OCI-LY7 (cell line): ENCODE results near the gene PARD3B. TPM values are rescaled to one million over a fixed set of nuclear protein-coding genes. Genes with fewer than 3 reads are reported as not detected.

Experiments
- BruUV-seq: library from RNA; stranded (reverse); fragments of 400-500 nt; replicated peaks from 2 replicates; lab custom pipeline; 2021; lab: Mats Ljungman, UMichigan
- CTCF ChIA-PET: fragments of 300-600 bp; sonication (Branson Sonifier 250); formaldehyde crosslinking; loops from one replicate; lab custom pipeline; 2022; ENCODE audit warnings: antibody characterized with exemption; ENCODE audit not compliant: unreplicated experiment; lab: Charles Lee
- POLR2A ChIA-PET: fragments of 300-600 bp; sonication (Branson Sonifier 250); formaldehyde crosslinking; loops from one replicate; lab custom pipeline; 2022; ENCODE audit warnings: antibody characterized with exemption; lab: Charles Lee
- DNase-seq: peaks from one replicate; pipeline ENCODE4 v3.0.0-alpha.2; 2015; ENCODE audit warnings: low spot score
- H2AFZ ChIP-seq: fragments of 200-600 bp; sonication (generic), shearing (Covaris generic); 2 replicates; pipeline ENCODE4 v1.6.1; 2014; ENCODE audit warnings: mild to moderate bottlenecking, antibody characterized with exemption, low read length, moderate library complexity
- H3K27ac ChIP-seq: fragments of 200-600 bp; sonication (generic); 2 replicates; pipeline ENCODE4 v1.5.1; 2014; ENCODE audit warnings: mixed run types, low read depth, mild to moderate bottlenecking, moderate library complexity, low read length, inconsistent platforms; ENCODE audit not compliant: poor library complexity, severe bottlenecking
- H3K36me3 ChIP-seq: fragments of 200-600 bp; sonication (generic); 2 replicates; pipeline ENCODE4 v1.6.1; 2014; ENCODE audit warnings: mild to moderate bottlenecking, antibody characterized with exemption, low read length, moderate library complexity, mixed read lengths; ENCODE audit not compliant: insufficient read depth
- H3K4me1 ChIP-seq: fragments of 200-600 bp; sonication (generic); 2 replicates; pipeline ENCODE4 v1.5.1; 2014; ENCODE audit warnings: mild to moderate bottlenecking, low read length; ENCODE audit not compliant: insufficient read depth, poor library complexity, severe bottlenecking
- H3K4me2 ChIP-seq: fragments of 200-600 bp; sonication (generic); 2 replicates; pipeline ENCODE4 v1.6.1; 2014; ENCODE audit warnings: mild to moderate bottlenecking, low read length
- H3K4me3 ChIP-seq: fragments of 200-600 bp; sonication (generic); 2 replicates; pipeline ENCODE4 v1.5.1; 2014; ENCODE audit warnings: mild to moderate bottlenecking, low read depth, low read length; ENCODE audit not compliant: poor library complexity, severe bottlenecking
- H3K79me2 ChIP-seq: fragments of 200-600 bp; sonication (generic); 2 replicates; pipeline ENCODE4 v1.6.1; 2016; ENCODE audit warnings: low read depth, mild to moderate bottlenecking, low read length, moderate library complexity, mixed read lengths; ENCODE audit not compliant: insufficient read depth
- H3K9me2 ChIP-seq: fragments of 200-600 bp; sonication (generic); 2 replicates; pipeline ENCODE4 v1.6.1; 2016; ENCODE audit warnings: mild to moderate bottlenecking, low read length, mixed read lengths; ENCODE audit not compliant: insufficient read depth
- H3K9me3 ChIP-seq: fragments of 200-600 bp; sonication (generic); 2 replicates; pipeline ENCODE4 v1.6.1; 2014; ENCODE audit warnings: mild to moderate bottlenecking, mixed run types, low read length, mixed read lengths
- H4K20me1 ChIP-seq: fragments of 200-600 bp; sonication (generic); 2 replicates; pipeline ENCODE4 v1.6.1; 2014; ENCODE audit warnings: mild to moderate bottlenecking, antibody characterized with exemption, low read length, moderate library complexity, mixed read lengths; ENCODE audit not compliant: insufficient read depth
- EZH2phosphoT487 ChIP-seq: fragments of 200-600 bp; sonication (generic); IDR thresholded peaks from 2 replicates; pipeline ENCODE4 v1.6.1; 2018; ENCODE audit warnings: low read depth, borderline replicate concordance, mild to moderate bottlenecking, mixed run types, antibody characterized with exemption, low read length, moderate library complexity, mixed read lengths
- intact Hi-C: fragments of 100-400 bp; cut with micrococcal nuclease; formaldehyde crosslinking; loops from one replicate; pipeline ENCODE4 v1.10.0; 2022; ENCODE audit not compliant: unreplicated experiment
- total RNA-seq, 2 experiments: library from RNA; depleted of rRNA in 1 of 2; stranded (reverse); fragments of >200 nt in 1 of 2; shearing (Covaris generic) in 1 of 2; gene quantifications; 2 replicates each; pipeline ENCODE4 v1.2.3, GENCODE V29; 2014 to 2022
- TF ChIP-seq, protein P1 (sequence below): fragments of 200-600 bp; sonication (generic); conservative IDR thresholded peaks from 2 replicates; pipeline ENCODE4 v1.5.1; 2014; ENCODE audit warnings: mild to moderate bottlenecking, antibody characterized with exemption, low read length, moderate library complexity, mixed read lengths

Gene PARD3B
- total RNA-seq, 2 experiments from 2014 or later: not detected

DNA sequence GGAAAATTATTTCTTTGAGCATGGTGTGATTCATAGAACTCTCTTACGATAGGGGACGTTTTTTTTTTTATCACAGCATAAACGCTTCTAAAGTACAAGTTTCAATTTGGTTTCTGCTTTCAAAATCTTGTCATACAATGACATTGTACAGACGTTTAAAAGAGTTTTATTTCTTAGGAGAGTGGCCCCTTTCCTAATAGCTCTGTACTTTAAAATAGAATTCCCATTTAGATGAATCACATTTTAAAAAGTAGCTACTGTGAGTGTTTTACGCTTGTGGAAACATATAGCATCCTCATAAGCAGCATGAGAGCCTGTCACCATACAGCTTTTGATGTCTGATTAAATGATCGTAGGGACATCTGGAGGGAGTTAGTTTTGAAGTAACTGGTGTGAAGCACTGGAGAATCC, 510.9 kb downstream of the PARD3B start:
- H3K9me3 ChIP-seq: no peaks in the 10 kb centered on the region
- BruUV-seq: no TSS peak
- ChIA-PET CTCF (no interaction called here), POLR2A (interaction anchor here (0.6 kb wide), 1 partner anchor 92 kb away, joined by 3 read pairs; no protein-coding TSS in a partner anchor)
- intact Hi-C loops: no loop called here
- no peak overlapping the region for H3K4me3 ChIP-seq
- no peak for DNase-seq
- H2AFZ ChIP-seq: no peak overlapping the region
- TF ChIP-seq, protein P1, sequence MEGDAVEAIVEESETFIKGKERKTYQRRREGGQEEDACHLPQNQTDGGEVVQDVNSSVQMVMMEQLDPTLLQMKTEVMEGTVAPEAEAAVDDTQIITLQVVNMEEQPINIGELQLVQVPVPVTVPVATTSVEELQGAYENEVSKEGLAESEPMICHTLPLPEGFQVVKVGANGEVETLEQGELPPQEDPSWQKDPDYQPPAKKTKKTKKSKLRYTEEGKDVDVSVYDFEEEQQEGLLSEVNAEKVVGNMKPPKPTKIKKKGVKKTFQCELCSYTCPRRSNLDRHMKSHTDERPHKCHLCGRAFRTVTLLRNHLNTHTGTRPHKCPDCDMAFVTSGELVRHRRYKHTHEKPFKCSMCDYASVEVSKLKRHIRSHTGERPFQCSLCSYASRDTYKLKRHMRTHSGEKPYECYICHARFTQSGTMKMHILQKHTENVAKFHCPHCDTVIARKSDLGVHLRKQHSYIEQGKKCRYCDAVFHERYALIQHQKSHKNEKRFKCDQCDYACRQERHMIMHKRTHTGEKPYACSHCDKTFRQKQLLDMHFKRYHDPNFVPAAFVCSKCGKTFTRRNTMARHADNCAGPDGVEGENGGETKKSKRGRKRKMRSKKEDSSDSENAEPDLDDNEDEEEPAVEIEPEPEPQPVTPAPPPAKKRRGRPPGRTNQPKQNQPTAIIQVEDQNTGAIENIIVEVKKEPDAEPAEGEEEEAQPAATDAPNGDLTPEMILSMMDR: no peak
- no peak for TF ChIP-seq EZH2phosphoT487
- H4K20me1 ChIP-seq: no peaks in the 10 kb centered on the region
- H3K4me1 ChIP-seq: no peaks in the 10 kb centered on the region
- no peaks in the 10 kb centered on the region for H3K36me3 ChIP-seq
- no peaks in the 10 kb centered on the region for H3K9me2 ChIP-seq
- H3K4me2 ChIP-seq: no peak overlapping the region
- no peak overlapping the region for H3K27ac ChIP-seq
- H3K79me2 ChIP-seq: no peaks in the 10 kb centered on the region

DNA sequence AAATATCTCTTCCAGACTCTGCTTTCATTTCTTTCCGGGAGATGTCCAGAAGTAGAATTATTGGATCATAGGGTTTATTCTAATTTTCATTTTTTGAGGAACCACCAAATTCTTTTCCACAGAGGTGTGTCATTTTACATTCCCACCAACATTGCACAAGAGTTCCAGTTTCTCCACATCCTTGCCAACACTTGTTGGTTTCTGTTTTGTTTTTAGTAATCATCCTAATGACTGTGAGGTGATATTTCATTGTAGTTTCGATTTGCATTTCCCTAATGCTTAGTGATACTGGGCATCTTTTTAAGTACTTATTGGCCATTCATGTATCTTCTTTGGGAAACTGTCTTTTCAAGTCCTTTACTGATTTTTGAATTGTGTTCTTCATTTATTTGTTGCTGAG, 513.1 kb downstream of the PARD3B start:
- no peaks in the 10 kb centered on the region for H3K9me2 ChIP-seq
- BruUV-seq: no TSS peak
- no peak overlapping the region for H3K4me3 ChIP-seq
- H2AFZ ChIP-seq: no peak overlapping the region
- no peak overlapping the region for H3K4me2 ChIP-seq
- no peaks in the 10 kb centered on the region for H3K36me3 ChIP-seq
- H3K27ac ChIP-seq: no peak overlapping the region
- no peaks in the 10 kb centered on the region for H3K79me2 ChIP-seq
- H4K20me1 ChIP-seq: no peaks in the 10 kb centered on the region
- intact Hi-C loops: no loop called here
- no peaks in the 10 kb centered on the region for H3K4me1 ChIP-seq
- no peaks in the 10 kb centered on the region for H3K9me3 ChIP-seq
- DNase-seq: no peak
- TF ChIP-seq, protein P1: no peak
- no peak for TF ChIP-seq EZH2phosphoT487
- ChIA-PET POLR2A (no interaction called here), CTCF (no interaction called here)

DNA sequence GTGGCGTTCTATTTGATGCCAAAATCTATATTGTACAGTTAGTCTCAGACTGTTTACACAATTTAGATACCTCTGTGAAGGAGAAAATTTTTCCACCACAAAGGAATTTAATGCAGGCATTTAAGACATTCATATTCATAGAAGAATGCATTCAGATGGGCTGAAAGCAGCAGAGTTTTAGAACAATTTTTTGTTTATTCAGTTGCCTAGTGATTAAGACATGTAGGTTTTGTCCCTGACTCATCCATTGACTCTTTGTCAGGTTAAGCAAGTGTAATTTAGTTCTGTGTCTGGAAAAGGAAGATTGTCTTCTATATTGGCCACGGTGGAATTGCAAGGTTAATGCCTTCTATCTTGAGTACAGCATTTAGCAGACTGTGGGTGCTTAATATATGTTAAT, 515.0 kb downstream of the PARD3B start:
- DNase-seq: no peak
- Histone ChIP-seq H3K4me1 (no peaks in the 10 kb centered on the region), H4K20me1 (no peaks in the 10 kb centered on the region), H3K4me3 (no peak overlapping the region), H3K9me3 (no peaks in the 10 kb centered on the region), H3K4me2 (no peak overlapping the region), H3K79me2 (no peaks in the 10 kb centered on the region), H3K36me3 (no peaks in the 10 kb centered on the region), H2AFZ (no peak overlapping the region), H3K9me2 (no peaks in the 10 kb centered on the region), H3K27ac (no peak overlapping the region)
- intact Hi-C loops: no loop called here
- TF ChIP-seq, protein P1: no peak
- no peak for TF ChIP-seq EZH2phosphoT487
- BruUV-seq: no TSS peak
- ChIA-PET CTCF (no interaction called here), POLR2A (interaction anchor here (0.9 kb wide), 1 partner anchor 182 kb away, joined by 5 read pairs; no protein-coding TSS in a partner anchor)
